HFFc6 (cell line): Measurements from ENCODE around the gene NEK6. TPM values are rescaled to one million over a fixed set of nuclear protein-coding genes. Genes with fewer than 3 reads are reported as not detected.
A peak's percentile ranks its signal among the peaks of the same experiment; 100 is the strongest.

Experiments used
- DNase-seq: peaks from one replicate; pipeline ENCODE4 v3.0.0-alpha.2; 2018
- H3K27ac Mint-ChIP-seq: 2 replicates; pipeline ENCODE4 v1.8.0; 2020; ENCODE audit warnings: mild to moderate bottlenecking, mixed read lengths
- H3K27me3 Mint-ChIP-seq: 2 replicates; pipeline ENCODE4 v1.8.0; 2021; ENCODE audit warnings: mild to moderate bottlenecking, moderate library complexity, mixed read lengths; ENCODE audit not compliant: insufficient read depth
- H3K36me3 Mint-ChIP-seq: 2 replicates; pipeline ENCODE4 v1.8.0; 2021; ENCODE audit warnings: low read depth, mixed read lengths
- H3K4me1 Mint-ChIP-seq: 2 replicates; pipeline ENCODE4 v1.8.0; 2020; ENCODE audit warnings: low read depth, mixed read lengths
- H3K4me3 Mint-ChIP-seq: 2 replicates; pipeline ENCODE4 v1.8.0; 2020; ENCODE audit warnings: mild to moderate bottlenecking, moderate library complexity, mixed read lengths
- H3K9me3 Mint-ChIP-seq: 2 replicates; pipeline ENCODE4 v1.8.0; 2020; ENCODE audit warnings: mild to moderate bottlenecking, mixed read lengths
- CTCF ChIP-seq: fragments of 200-600 bp; sonication (generic); IDR thresholded peaks from 2 replicates; pipeline ENCODE4 v1.5.0; 2021; ENCODE audit warnings: antibody characterized with exemption, mild to moderate bottlenecking
- total RNA-seq, 6 experiments: library from RNA; stranded (reverse); fragmentation: NEBNext Ultra II Directional; extraction: Animal tissue kit (Norgen Biotek cat#: 25700); gene quantifications; 2 replicates in 1 of 6; 3 replicates in 5 of 6; pipeline ENCODE4 v1.2.3, GENCODE V29; 2021

NEK6 gene
- total RNA-seq, 6 experiments from 2014 or later = 66.5 to 81.1 (median 71.4) TPM

DNA sequence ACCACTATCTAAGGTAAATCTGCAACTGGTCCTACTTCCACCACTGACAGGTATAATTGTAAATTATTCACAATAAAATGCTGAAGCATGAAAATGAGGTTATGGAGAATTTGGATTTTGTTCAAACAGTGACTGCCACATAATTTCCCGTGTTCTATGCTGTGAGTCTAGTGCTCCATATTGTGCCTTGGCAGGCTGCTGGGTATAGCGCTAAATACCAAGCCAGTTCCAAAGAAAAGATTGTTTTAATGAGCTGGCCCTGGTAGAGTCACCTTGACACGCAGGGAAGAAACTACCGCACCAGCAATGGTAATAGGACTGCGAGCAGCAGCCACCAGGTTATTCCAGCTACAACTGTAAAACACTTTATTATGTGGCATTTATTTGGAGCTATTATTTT lies 127.1 kb downstream of the NEK6 start:
- Mint-ChIP-seq H3K4me3 (no peak overlapping the region), H3K27me3 (no peaks in the 10 kb centered on the region), H3K4me1 (peaks cover 56% of the 10 kb centered on the region), H3K36me3 (peaks cover 17% of the 10 kb centered on the region), H3K9me3 (no peaks in the 10 kb centered on the region), H3K27ac (no peak overlapping the region)
- no peak for TF ChIP-seq CTCF
- no peak for DNase-seq

DNA sequence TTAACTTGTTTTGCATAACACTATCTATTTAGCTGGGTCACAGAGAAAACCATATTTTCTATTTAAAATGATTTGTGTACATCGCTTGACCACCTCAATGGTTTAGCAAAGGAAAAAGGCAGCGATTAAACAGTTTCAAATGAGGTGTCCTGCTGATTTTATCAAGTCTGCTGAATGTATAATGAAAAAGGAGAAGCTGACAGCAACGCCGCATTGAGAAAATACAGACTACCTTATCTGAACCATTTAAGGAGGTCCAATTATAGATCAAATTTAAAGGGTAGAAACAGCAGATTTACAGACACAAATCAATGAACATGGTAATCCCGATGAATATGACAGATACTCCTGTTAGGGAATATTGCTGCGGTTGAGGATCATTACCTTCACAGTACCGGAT lies 127.9 kb downstream of the NEK6 start:
- no peak for DNase-seq
- no peaks in the 10 kb centered on the region for H3K9me3 Mint-ChIP-seq
- peaks cover 59% of the 10 kb centered on the region for H3K4me1 Mint-ChIP-seq
- no peak for TF ChIP-seq CTCF
- H3K36me3 Mint-ChIP-seq = peaks cover 11% of the 10 kb centered on the region
- no peaks in the 10 kb centered on the region for H3K27me3 Mint-ChIP-seq
- no peak overlapping the region for H3K4me3 Mint-ChIP-seq
- H3K27ac Mint-ChIP-seq = no peak overlapping the region

- Mint-ChIP-seq H3K9me3 (no peaks in the 10 kb centered on the region), H3K4me1 (peaks cover 62% of the 10 kb centered on the region), H3K36me3 (peaks cover 11% of the 10 kb centered on the region), H3K27ac (no peak overlapping the region), H3K27me3 (no peaks in the 10 kb centered on the region), H3K4me3 (no peak overlapping the region)
- TF ChIP-seq CTCF = no peak
- DNase-seq = no peak
Observed at GRCh38 chr9:124386201-124386600, 128.5 kb downstream of the NEK6 start.

DNA sequence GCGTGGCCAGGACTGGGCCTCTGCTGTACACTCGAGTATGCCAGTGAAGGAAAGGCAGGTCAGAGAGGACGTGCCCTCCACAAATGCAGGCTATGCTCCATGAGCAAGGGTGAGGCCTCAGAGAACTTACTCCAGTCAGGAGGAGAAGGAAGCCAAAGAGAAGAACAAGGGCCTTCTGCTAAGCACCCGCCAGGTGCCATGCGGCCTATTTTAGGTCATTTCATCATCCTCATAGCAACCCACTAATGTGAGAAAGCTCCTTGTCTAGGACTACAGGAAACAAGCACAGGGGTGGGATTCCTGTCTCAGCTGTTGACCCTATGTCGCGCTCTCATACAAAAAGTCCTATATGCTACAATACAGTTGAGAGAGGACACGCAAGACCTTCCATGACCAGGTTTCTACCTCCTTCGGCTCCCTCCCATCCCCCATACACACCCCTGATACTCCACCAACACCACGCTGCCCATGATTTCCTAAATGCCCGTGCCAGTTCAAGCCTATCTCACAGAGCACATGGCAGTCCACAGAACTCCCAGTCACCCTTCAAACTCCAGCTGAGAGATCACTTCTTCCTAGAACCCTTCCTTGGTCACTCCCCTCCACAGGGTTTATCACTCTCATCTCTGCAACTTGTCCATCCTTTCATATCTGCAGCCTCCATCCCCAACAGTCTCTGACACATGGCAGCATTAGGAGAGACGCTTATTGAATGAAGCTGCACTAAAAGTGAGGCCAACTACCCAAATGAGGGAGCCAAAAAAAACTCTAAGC lies 130.7 kb downstream of the NEK6 start:
- no peak overlapping the region for H3K4me3 Mint-ChIP-seq
- no peaks in the 10 kb centered on the region for H3K27me3 Mint-ChIP-seq
- DNase-seq = no peak
- H3K36me3 Mint-ChIP-seq = peaks cover 7% of the 10 kb centered on the region
- no peak for TF ChIP-seq CTCF
- H3K9me3 Mint-ChIP-seq = no peaks in the 10 kb centered on the region
- peaks cover 78% of the 10 kb centered on the region for H3K4me1 Mint-ChIP-seq
- peak overlapping the region; percentile 11; the same call in 1 of the 2 replicates for H3K27ac Mint-ChIP-seq

DNA sequence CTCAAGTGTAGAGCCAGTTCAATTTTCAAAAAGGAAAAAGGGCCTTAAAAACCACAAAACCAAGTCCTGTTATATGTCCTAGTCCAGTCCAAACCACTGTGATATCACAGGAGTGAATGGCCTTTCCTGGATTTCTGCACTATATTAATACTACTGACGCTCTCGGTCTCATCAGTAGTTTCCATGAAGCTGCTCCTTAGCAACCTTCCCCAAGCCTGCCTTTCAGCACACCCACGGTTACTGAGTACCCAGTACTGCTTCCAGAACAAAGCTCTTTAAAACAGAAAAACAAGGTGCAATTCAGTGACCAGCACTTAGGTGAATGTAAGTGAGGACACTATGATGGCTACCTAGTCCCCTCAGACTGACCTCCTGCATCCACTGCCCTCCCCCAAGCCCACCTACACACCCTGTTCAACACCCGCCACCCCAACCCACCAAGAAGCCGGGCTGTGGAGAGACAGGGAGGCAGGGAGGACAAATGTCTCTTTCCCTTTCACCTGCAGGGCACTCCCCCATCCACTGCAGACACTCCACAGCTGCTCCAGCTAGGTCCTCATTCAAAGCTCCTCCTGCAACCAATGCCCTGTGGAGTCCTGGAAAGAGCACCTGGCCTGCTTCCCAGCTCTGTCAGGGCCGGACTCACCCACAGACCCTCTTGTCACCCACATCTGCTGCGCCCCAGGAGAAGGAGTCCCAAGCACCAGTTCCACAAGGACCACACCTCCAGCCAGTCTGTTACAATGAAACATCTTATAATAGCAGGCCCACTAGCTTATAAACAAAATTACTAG lies 131.6 kb downstream of the NEK6 start:
- Mint-ChIP-seq H3K4me1 (peaks cover 86% of the 10 kb centered on the region), H3K4me3 (no peak overlapping the region), H3K27ac (peak overlapping the region; percentile 14; the same call in 1 of the 2 replicates), H3K9me3 (no peaks in the 10 kb centered on the region), H3K27me3 (no peaks in the 10 kb centered on the region), H3K36me3 (no peaks in the 10 kb centered on the region)
- DNase-seq = no peak
- no peak for TF ChIP-seq CTCF
